Keratinocyte (primary cell): ENCODE measurements around the gene OR52E8. TPM values are rescaled to one million over a fixed set of nuclear protein-coding genes. Genes with fewer than 3 reads are reported as not detected.

Experiments
- DNase-seq: peaks from one replicate; pipeline ENCODE4 v3.0.0-alpha.2; 2011; ENCODE audit warnings: low read depth, missing footprints, low spot score
- FAIRE-seq: peaks from 2 replicates; lab custom pipeline; 2011; peaks lifted over from hg19 to GRCh38; lab: Jason Lieb, UNC
- H2AFZ ChIP-seq: 2 replicates; pipeline ENCODE4 v1.6.0; 2012; ENCODE audit warnings: low read length, control low read depth, inconsistent platforms; ENCODE audit not compliant: control insufficient read depth
- H3K27ac ChIP-seq: 2 replicates; pipeline ENCODE4 v1.5.1; 2011; ENCODE audit warnings: low read length; ENCODE audit not compliant: control insufficient read depth, insufficient read depth
- H3K27me3 ChIP-seq: 3 replicates; pipeline ENCODE4 v1.6.0; 2011; ENCODE audit warnings: low read length; ENCODE audit not compliant: control insufficient read depth, insufficient read depth; ENCODE audit errors: extremely low read depth
- H3K36me3 ChIP-seq, 2 experiments: 2 replicates in 1 of 2; 3 replicates in 1 of 2; pipeline ENCODE4 v1.5.1; 2011; ENCODE audit warnings: low read length in 2 of 2, mild to moderate bottlenecking in 1 of 2; ENCODE audit not compliant: control insufficient read depth in 2 of 2, insufficient read depth in 2 of 2; ENCODE audit errors: extremely low read depth in 1 of 2
- H3K4me1 ChIP-seq: 3 replicates; pipeline ENCODE4 v1.5.1; 2011; ENCODE audit warnings: low read length; ENCODE audit not compliant: control insufficient read depth, insufficient read depth; ENCODE audit errors: extremely low read depth
- H3K4me2 ChIP-seq: 3 replicates; pipeline ENCODE4 v1.6.0; 2011; ENCODE audit warnings: low read depth, low read length; ENCODE audit not compliant: control insufficient read depth, insufficient read depth; ENCODE audit errors: extremely low read depth
- H3K4me3 ChIP-seq, 3 experiments: fragments of 200-600 bp in 1 of 3; sonication (generic) in 1 of 3; 2 replicates in 2 of 3; 3 replicates in 1 of 3; pipeline ENCODE4 v1.5.1; 2011 to 2016; ENCODE audit warnings: low read length in 3 of 3, mild to moderate bottlenecking in 3 of 3, control low read depth in 2 of 3, inconsistent platforms in 1 of 3, low read depth in 1 of 3, mixed read lengths in 1 of 3, mixed run types in 1 of 3, moderate library complexity in 1 of 3; ENCODE audit not compliant: control insufficient read depth in 2 of 3, insufficient read depth in 2 of 3; ENCODE audit errors: extremely low read depth in 1 of 3
- H3K79me2 ChIP-seq: 2 replicates; pipeline ENCODE4 v1.6.0; 2012; ENCODE audit warnings: low read length; ENCODE audit not compliant: control insufficient read depth, insufficient read depth
- H3K9ac ChIP-seq: 3 replicates; pipeline ENCODE4 v1.6.0; 2011; ENCODE audit warnings: low read length; ENCODE audit not compliant: control insufficient read depth, insufficient read depth; ENCODE audit errors: extremely low read depth
- H3K9me1 ChIP-seq: 3 replicates; pipeline ENCODE4 v1.6.0; 2011; ENCODE audit warnings: low read length; ENCODE audit not compliant: control insufficient read depth, insufficient read depth; ENCODE audit errors: extremely low read depth
- H3K9me3 ChIP-seq: 2 replicates; pipeline ENCODE4 v1.5.1; 2012; ENCODE audit warnings: low read depth, low read length; ENCODE audit not compliant: control insufficient read depth
- H4K20me1 ChIP-seq: 3 replicates; pipeline ENCODE4 v1.6.0; 2011; ENCODE audit warnings: low read length; ENCODE audit not compliant: control insufficient read depth, insufficient read depth; ENCODE audit errors: extremely low read depth
- EZH2 ChIP-seq: IDR thresholded peaks from one replicate; pipeline ENCODE4 v1.6.1; 2012; ENCODE audit warnings: inconsistent platforms, mild to moderate bottlenecking, low read length, moderate library complexity
- dilution Hi-C: fragments of 300-500 bp; cut with MboI; formaldehyde crosslinking; loops from one replicate; pipeline ENCODE4 v1.7.0; 2020; ENCODE audit warnings: low sequenced_read_pairs; ENCODE audit not compliant: extremely low pct_ligation_motif_present
- polyA minus RNA-seq, 3 experiments: library from RNA; depleted of rRNA, polyadenylated mRNA; stranded (reverse); fragments of >200 nt; gene quantifications; 1 replicate in 1 of 3; 2 replicates in 1 of 3; 3 replicates in 1 of 3; pipeline ENCODE4 v1.2.3, GENCODE V29; 2011
- polyA plus RNA-seq, 5 experiments: library from polyadenylated mRNA; depleted of rRNA in 3 of 5; stranded (reverse) in 3 of 5; stranded (forward) in 1 of 5; unstranded in 1 of 5; fragments of >200 nt; gene quantifications; 1 replicate in 1 of 5; 2 replicates in 3 of 5; 3 replicates in 1 of 5; pipeline versions ENCODE4 v1.2.1 to v1.2.3, GENCODE V29; 2011 to 2012; ENCODE audit warnings: missing spikeins in 2 of 5, low read depth in 1 of 5, low replicate concordance in 1 of 5
- TF ChIP-seq, protein P1 (sequence below), 3 experiments: IDR thresholded peaks in 1 of 3; conservative IDR thresholded peaks in 1 of 3; optimal IDR thresholded peaks in 1 of 3; 2 replicates in 2 of 3; 3 replicates in 1 of 3; pipeline versions ENCODE3 to v1.5.1; 2011; ENCODE audit warnings: low read length in 3 of 3, mild to moderate bottlenecking in 3 of 3, moderate library complexity in 2 of 3, control low read depth in 1 of 3, inconsistent platforms in 1 of 3; ENCODE audit not compliant: insufficient read depth in 2 of 3; ENCODE audit errors: extremely low read depth in 1 of 3

The OR52E8 gene
- polyA plus RNA-seq (not detected in 3 replicates), polyA minus RNA-seq (not detected in 3 replicates)
- polyA plus RNA-seq (2011; ENCODE audit: low read depth), result not detected
- polyA plus RNA-seq (2011; cell fraction: cytosol; rRNA removed), result not detected in 2 replicates
- polyA plus RNA-seq (2011; cell fraction: nucleus; rRNA removed), result not detected in 2 replicates
- polyA plus RNA-seq (2012; ENCODE audit: low replicate concordance), result not detected in 2 replicates
- polyA minus RNA-seq (2011; cell fraction: cytosol; rRNA and poly(A)+ RNA removed), result not detected
- not detected in 2 replicates for polyA minus RNA-seq (2011; cell fraction: nucleus; rRNA and poly(A)+ RNA removed)

DNA sequence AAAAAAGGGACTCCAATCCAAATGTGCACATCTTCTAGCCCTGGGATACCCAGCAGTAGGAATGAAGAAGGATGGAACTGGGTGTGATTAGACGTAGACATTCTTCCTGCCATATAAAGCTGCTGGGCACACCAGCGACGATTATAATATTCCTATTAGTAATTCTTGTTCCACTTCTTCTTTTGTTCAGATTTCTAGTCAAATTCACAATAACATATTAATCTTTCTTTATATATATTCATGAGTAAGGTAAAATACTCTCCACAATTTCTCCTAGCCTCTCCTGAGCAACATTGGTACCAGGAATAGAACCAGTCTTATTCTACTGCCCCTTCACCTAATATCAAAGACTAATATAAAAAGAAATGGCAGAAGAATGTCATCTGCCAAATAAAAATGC is at the start of gene OR52E8:
TSS of gene OR52E8 (minus strand) at position 101 of the 400 bp plus-strand sequence. CDS start at position 101, 0 bp downstream.
- no peak for TF ChIP-seq EZH2
- TF ChIP-seq, protein P1, sequence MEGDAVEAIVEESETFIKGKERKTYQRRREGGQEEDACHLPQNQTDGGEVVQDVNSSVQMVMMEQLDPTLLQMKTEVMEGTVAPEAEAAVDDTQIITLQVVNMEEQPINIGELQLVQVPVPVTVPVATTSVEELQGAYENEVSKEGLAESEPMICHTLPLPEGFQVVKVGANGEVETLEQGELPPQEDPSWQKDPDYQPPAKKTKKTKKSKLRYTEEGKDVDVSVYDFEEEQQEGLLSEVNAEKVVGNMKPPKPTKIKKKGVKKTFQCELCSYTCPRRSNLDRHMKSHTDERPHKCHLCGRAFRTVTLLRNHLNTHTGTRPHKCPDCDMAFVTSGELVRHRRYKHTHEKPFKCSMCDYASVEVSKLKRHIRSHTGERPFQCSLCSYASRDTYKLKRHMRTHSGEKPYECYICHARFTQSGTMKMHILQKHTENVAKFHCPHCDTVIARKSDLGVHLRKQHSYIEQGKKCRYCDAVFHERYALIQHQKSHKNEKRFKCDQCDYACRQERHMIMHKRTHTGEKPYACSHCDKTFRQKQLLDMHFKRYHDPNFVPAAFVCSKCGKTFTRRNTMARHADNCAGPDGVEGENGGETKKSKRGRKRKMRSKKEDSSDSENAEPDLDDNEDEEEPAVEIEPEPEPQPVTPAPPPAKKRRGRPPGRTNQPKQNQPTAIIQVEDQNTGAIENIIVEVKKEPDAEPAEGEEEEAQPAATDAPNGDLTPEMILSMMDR (optimal IDR thresholded peaks at IDR 0.05 in 1 of 3, IDR thresholded peaks at IDR 0.05 in 1 of 3, conservative IDR thresholded peaks at IDR 0.05 in 1 of 3; ENCODE audit: extremely low read depth in 1 of 3, insufficient read depth in 2 of 3, low read length in 3 of 3), result no peak
- Histone ChIP-seq H2AFZ (no peak within 1 kb of the TSS), H3K9me1 (no peaks in the 10 kb centered on the region), H3K36me3 (no peaks in the 10 kb centered on the region), H3K79me2 (no peaks in the 10 kb centered on the region), H4K20me1 (no peaks in the 10 kb centered on the region), H3K4me3 (no peak within 1 kb of the TSS), H3K4me2 (no peak within 1 kb of the TSS), H3K27me3 (no peaks in the 10 kb centered on the region), H3K4me1 (no peaks in the 10 kb centered on the region), H3K9me3 (no peaks in the 10 kb centered on the region), H3K9ac (no peak within 1 kb of the TSS), H3K27ac (no peak within 1 kb of the TSS)
- DNase-seq, result no peak
- FAIRE-seq, result no peak
- dilution Hi-C loops, result no loop called here

- Histone ChIP-seq H3K9me1 (no peaks in the 10 kb centered on the region), H3K4me2 (no peak overlapping the region), H3K36me3 (no peaks in the 10 kb centered on the region), H4K20me1 (no peaks in the 10 kb centered on the region), H3K27ac (no peak overlapping the region), H3K9ac (no peak overlapping the region), H3K4me1 (no peaks in the 10 kb centered on the region), H3K4me3 (no peak overlapping the region), H2AFZ (no peak overlapping the region), H3K9me3 (no peaks in the 10 kb centered on the region), H3K79me2 (no peaks in the 10 kb centered on the region), H3K27me3 (no peaks in the 10 kb centered on the region)
- DNase-seq (no peak), FAIRE-seq (no peak)
- dilution Hi-C loops, result no loop called here
- TF ChIP-seq EZH2, result no peak
- TF ChIP-seq, protein P1 (optimal IDR thresholded peaks at IDR 0.05 in 1 of 3, IDR thresholded peaks at IDR 0.05 in 1 of 3, conservative IDR thresholded peaks at IDR 0.05 in 1 of 3; ENCODE audit: extremely low read depth in 1 of 3, insufficient read depth in 2 of 3, low read length in 3 of 3), result no peak
Observed at GRCh38 chr11:5899534-5899933, 42.0 kb upstream of the OR52E8 start.
